HPDE6-E6E7 (cell line): ENCODE measurements around the gene OR2V1.
A peak's percentile ranks its signal among the peaks of the same experiment; 100 is the strongest.
"Not testable (repeated sequence)": the region's sequence is repeated elsewhere in the genome, so short reads cannot be mapped to it uniquely, and the experiment has no call there.

Experiments
- DNase-seq: peaks from one replicate; pipeline ENCODE4 v3.0.0; 2011; ENCODE audit warnings: missing footprints; ENCODE audit errors: extremely low spot score

The OR2V1 gene

GRCh38 chr5:181127907-181128626, 2.9 kb downstream of the OR2V1 start:
- DNase-seq, result no peak

GRCh38 chr5:181127456-181127855, 3.5 kb downstream of the OR2V1 start:
- DNase-seq, result no peak

GRCh38 chr5:181126841-181127240, 4.1 kb downstream of the OR2V1 start:
- DNase-seq, result no peak

GRCh38 chr5:181124526-181124925, 6.4 kb downstream of the OR2V1 start:
- DNase-seq, result no peak

- no peak for DNase-seq
Observed at GRCh38 chr5:181121675-181122561, 9.1 kb downstream of the OR2V1 start.

GRCh38 chr5:181120761-181121160, 10.2 kb downstream of the OR2V1 start:
- no peak for DNase-seq

GRCh38 chr5:181120306-181120705, 10.7 kb downstream of the OR2V1 start:
- DNase-seq, result peak; percentile 35

- DNase-seq, result no peak
Observed at GRCh38 chr5:181119105-181119504, 11.9 kb downstream of the OR2V1 start.

GRCh38 chr5:181118369-181118768, 12.6 kb downstream of the OR2V1 start:
- no peak for DNase-seq

GRCh38 chr5:181114844-181115778, 15.9 kb downstream of the OR2V1 start:
- DNase-seq, result peak; percentile 8

- no peak for DNase-seq
Observed at GRCh38 chr5:181114284-181114843, 16.6 kb downstream of the OR2V1 start.

- DNase-seq, result not testable (repeated sequence)
Observed at GRCh38 chr5:181113572-181113971, 17.4 kb downstream of the OR2V1 start.

GRCh38 chr5:181112476-181112875, 18.5 kb downstream of the OR2V1 start:
- no peak for DNase-seq

GRCh38 chr5:181111010-181111409, 20.0 kb downstream of the OR2V1 start:
- DNase-seq, result no peak

GRCh38 chr5:181109489-181110013, 21.4 kb downstream of the OR2V1 start:
- no peak for DNase-seq

- DNase-seq, result no peak
Observed at GRCh38 chr5:181108578-181109165, 22.3 kb downstream of the OR2V1 start.

GRCh38 chr5:181107699-181108098, 23.3 kb downstream of the OR2V1 start:
- no peak for DNase-seq

- no peak for DNase-seq
Observed at GRCh38 chr5:181105391-181106025, 25.5 kb downstream of the OR2V1 start.

- DNase-seq, result not testable (repeated sequence)
Observed at GRCh38 chr5:181104606-181105390, 26.2 kb downstream of the OR2V1 start.

GRCh38 chr5:181104259-181104568, 26.8 kb downstream of the OR2V1 start:
- not testable (repeated sequence) for DNase-seq
